Measurements from ENCODE around the gene EPOP. TPM values are rescaled to one million over a fixed set of nuclear protein-coding genes. Genes with fewer than 3 reads are reported as not detected.

Gene EPOP
- total and polyA plus RNA-seq, 2 of the 13 experiments (the other 11 are each of a cell fraction or from before 2014, with no cell fraction given) = 14.7 to 37.8 TPM

DNA sequence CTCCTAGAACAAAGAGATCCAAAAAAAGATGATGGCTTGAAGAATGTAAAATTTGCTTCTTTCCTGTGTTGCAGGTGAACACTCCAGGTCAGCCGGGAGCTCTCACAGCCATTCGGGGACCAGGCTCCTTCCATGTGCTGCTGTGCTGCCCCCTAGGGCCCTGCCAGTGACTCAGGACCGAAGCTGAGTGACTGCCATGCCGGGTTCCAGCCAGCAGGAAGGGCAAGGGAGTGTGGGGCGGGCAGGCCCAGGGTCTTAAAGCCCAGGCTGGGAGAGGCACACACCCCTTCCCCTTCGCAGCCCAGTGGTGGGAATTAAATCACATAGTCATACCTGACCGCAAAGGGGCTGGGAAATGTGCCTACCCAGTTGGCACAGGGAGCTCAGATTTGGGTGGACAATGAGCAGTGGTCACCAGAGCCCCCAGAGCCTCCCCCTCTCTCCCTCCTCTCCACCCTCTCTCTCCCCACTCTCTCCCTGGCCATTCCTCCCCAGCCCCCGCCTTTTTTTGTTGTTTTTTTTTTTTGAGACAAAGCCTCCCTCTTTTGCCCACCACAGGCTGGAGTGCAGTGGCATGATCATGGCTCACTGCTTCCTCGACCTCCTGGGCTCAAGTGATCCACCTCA, 11.5 kb downstream of the EPOP start (continued):
- TF ChIP-seq, protein P1, sequence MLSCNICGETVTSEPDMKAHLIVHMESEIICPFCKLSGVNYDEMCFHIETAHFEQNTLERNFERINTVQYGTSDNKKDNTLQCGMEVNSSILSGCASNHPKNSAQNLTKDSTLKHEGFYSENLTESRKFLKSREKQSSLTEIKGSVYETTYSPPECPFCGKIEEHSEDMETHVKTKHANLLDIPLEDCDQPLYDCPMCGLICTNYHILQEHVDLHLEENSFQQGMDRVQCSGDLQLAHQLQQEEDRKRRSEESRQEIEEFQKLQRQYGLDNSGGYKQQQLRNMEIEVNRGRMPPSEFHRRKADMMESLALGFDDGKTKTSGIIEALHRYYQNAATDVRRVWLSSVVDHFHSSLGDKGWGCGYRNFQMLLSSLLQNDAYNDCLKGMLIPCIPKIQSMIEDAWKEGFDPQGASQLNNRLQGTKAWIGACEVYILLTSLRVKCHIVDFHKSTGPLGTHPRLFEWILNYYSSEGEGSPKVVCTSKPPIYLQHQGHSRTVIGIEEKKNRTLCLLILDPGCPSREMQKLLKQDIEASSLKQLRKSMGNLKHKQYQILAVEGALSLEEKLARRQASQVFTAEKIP (CRISPR knock-in tag; IDR thresholded peaks at IDR 0.05; ENCODE audit: borderline replicate concordance) = no peak
- TF ChIP-seq KLF6 (CRISPR knock-in tag; IDR thresholded peaks at IDR 0.05) (no peak), ZNF205 (CRISPR knock-in tag; IDR thresholded peaks at IDR 0.05) (peak; percentile 81), SMARCC2 (IDR thresholded peaks at IDR 0.05) (no peak), MAF1 (CRISPR knock-in tag; IDR thresholded peaks at IDR 0.05; ENCODE audit: borderline replicate concordance) (peak; percentile 72; the same call in 1 of the 2 replicates), ZBTB38 (CRISPR knock-in tag; IDR thresholded peaks at IDR 0.05) (peak; percentile 93), NCOA1 (CRISPR knock-in tag; IDR thresholded peaks at IDR 0.05) (no peak), RAD21 (CRISPR knock-in tag; IDR thresholded peaks at IDR 0.05) (peak; percentile 99), PAXIP1 (CRISPR knock-in tag; conservative IDR thresholded peaks at IDR 0.05) (peak; percentile 36; the same call in 1 of the 2 replicates), ZNF180 (CRISPR knock-in tag; IDR thresholded peaks at IDR 0.05; ENCODE audit: borderline replicate concordance, low read depth) (no peak), SNAPC5 (CRISPR knock-in tag; IDR thresholded peaks at IDR 0.05; ENCODE audit: borderline replicate concordance) (no peak), STAG1 (CRISPR knock-in tag; IDR thresholded peaks at IDR 0.05) (peak; percentile 99), ZBTB10 (CRISPR knock-in tag; IDR thresholded peaks at IDR 0.05; ENCODE audit: borderline replicate concordance) (no peak), NFATC3 (CRISPR knock-in tag; IDR thresholded peaks at IDR 0.05) (no peak), CBFB (CRISPR knock-in tag; IDR thresholded peaks at IDR 0.05) (no peak; the same call in 1 of the 2 replicates), TCF7 (IDR thresholded peaks at IDR 0.05; ENCODE audit: low read depth) (no peak), ATM (IDR thresholded peaks at IDR 0.05; ENCODE audit: borderline replicate concordance) (no peak)
- TF ChIP-seq, protein P2, sequence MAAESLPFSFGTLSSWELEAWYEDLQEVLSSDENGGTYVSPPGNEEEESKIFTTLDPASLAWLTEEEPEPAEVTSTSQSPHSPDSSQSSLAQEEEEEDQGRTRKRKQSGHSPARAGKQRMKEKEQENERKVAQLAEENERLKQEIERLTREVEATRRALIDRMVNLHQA (CRISPR knock-in tag; IDR thresholded peaks at IDR 0.05) = no peak
- TF ChIP-seq, protein P3, sequence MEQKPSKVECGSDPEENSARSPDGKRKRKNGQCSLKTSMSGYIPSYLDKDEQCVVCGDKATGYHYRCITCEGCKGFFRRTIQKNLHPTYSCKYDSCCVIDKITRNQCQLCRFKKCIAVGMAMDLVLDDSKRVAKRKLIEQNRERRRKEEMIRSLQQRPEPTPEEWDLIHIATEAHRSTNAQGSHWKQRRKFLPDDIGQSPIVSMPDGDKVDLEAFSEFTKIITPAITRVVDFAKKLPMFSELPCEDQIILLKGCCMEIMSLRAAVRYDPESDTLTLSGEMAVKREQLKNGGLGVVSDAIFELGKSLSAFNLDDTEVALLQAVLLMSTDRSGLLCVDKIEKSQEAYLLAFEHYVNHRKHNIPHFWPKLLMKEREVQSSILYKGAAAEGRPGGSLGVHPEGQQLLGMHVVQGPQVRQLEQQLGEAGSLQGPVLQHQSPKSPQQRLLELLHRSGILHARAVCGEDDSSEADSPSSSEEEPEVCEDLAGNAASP (CRISPR knock-in tag; IDR thresholded peaks at IDR 0.05; ENCODE audit: borderline replicate concordance) = peak; percentile 82; the same call in 1 of the 2 replicates
- TF ChIP-seq, protein P4, sequence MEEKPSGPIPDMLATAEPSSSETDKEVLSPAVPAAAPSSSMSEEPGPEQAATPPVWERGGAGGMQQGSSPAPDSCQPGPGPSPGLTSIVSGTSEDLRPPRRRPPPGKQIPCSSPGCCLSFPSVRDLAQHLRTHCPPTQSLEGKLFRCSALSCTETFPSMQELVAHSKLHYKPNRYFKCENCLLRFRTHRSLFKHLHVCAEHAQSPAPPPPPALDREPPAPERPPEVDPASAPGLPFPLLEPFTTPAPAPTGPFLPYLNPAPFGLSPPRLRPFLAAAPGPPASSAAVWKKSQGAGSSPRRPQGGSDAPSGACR (CRISPR knock-in tag; IDR thresholded peaks at IDR 0.05) = no peak
